HG03520 (cell line): ENCODE measurements around the gene MRGPRX3.
"Not testable (repeated sequence)": the region's sequence is repeated elsewhere in the genome, so short reads cannot be mapped to it uniquely, and the experiment has no call there.

ENCODE experiments used
- ATAC-seq: cut with Tn5 transposase; IDR thresholded peaks from one replicate; pipeline ENCODE4 v1.9.1; 2021; ENCODE audit warnings: mild to moderate bottlenecking, moderate library complexity; ENCODE audit not compliant: unreplicated experiment

MRGPRX3 gene

GRCh38 chr11:18132341-18132740 lies at the start of gene MRGPRX3:
MRGPRX3 (plus strand) TSS chr11:18132571; CDS start chr11:18137203, 4,632 bp downstream.
- ATAC-seq: no peak

DNA sequence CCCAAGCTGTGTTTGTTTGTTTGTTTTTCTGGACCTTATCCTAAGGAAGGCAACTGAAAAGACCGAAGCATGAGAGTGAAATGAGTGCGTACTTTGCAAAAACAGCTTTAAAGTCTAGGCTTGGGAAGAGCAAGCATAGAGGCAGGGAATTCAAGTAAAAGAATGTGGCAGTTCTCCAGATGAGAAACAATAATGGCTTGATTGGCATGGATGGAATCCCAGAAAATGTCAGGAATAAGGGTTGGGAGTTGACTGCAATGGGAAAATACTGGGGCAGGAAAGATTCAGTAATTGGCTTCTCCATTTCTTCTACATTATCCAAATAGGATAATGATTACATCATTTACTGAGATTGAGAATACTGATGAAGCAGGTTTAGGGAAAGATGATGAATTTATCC lies 44.0 kb upstream of the MRGPRX3 start:
- ATAC-seq: no peak

DNA sequence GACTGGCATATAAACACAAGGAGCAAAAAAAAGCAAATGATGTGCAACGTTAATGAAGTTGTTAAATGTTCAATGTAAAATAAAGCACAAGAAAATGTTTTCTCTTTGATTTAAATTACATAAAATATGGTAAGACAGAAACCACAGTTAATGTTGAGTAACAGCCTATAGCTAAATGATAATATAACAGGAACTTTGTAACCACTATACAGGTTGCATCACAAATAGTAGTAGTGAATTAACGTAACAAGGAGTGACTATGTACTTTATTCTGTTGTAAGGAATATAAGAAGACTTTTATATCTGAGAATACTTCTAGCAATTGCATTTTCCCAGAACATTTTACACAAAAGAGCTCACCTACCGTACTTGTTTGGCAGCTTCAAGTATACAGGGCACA lies 43.4 kb upstream of the MRGPRX3 start:
- no peak for ATAC-seq

DNA sequence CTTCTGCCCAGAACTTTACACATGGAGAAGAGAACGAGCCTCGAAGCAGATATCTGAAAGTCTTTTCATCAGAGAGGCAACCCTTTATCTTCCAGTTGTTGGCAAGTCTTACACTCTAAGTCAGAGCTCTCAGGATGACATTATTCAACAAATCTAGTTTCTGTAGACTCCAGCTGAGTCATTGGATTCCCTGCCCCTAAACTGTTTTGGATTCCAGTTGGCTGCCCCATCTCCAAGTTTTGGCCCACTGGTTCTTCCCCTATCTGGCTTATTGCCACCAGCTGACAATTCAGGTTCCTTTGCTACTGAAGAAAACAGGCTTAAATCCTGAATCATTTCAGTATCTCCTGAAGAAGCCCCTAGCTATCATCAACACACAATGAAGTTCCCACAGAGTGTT lies 40.6 kb upstream of the MRGPRX3 start:
- ATAC-seq: no peak

GRCh38 chr11:18093959-18094358 lies 38.4 kb upstream of the MRGPRX3 start:
- ATAC-seq: no peak

- ATAC-seq: no peak
These were observed 31.3 kb upstream of the MRGPRX3 start for GRCh38 chr11:18100926-18101656.

GRCh38 chr11:18105086-18105801 lies 27.1 kb upstream of the MRGPRX3 start:
- ATAC-seq: no peak

- peak; percentile 94 for ATAC-seq
These were observed 26.4 kb upstream of the MRGPRX3 start, which contains the start of gene SAAL1 for GRCh38 chr11:18105802-18106574. SAAL1 (minus strand) TSS chr11:18106082; CDS start chr11:18106041, 41 bp downstream.

GRCh38 chr11:18106688-18107087 lies 25.7 kb upstream of the MRGPRX3 start:
- no peak for ATAC-seq

DNA sequence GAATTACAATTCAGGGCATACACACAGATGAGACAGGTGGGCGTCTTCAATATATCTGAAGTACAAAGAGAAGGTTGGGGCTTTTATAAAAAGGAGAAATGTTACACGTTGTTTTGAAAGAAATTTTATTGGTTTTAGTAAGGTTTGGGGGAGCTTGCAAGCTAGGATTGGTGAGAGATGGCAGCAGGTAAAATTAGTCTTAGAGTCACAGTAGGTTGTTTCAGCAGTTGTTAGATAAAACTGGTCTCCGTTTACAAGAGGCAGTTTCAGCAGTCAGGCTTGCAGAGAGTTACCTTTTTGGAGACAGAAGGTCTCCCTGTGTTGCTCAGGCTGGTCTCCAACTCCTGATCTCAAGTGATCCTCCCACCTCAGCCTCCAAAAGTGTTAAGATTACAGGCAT lies 24.1 kb upstream of the MRGPRX3 start:
- no peak for ATAC-seq

DNA sequence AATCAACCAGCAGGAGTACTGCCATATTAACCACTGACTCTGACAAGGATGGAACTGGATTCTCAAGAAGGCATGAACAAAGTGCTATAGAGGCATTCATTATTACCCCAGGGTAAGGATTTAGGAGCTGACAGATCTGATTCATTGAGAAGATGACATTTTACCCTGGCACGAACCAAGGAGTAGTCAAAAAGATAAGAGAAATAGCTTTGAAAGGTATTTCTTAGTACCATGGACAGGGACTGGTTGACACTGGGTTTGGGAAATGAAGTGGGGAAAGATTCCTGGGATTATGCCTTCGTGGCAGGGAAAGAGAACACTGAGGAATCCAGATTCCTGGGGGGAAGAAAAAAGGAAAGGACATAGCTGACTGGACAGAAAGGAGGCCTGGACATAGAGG lies 21.4 kb upstream of the MRGPRX3 start:
- no peak for ATAC-seq

DNA sequence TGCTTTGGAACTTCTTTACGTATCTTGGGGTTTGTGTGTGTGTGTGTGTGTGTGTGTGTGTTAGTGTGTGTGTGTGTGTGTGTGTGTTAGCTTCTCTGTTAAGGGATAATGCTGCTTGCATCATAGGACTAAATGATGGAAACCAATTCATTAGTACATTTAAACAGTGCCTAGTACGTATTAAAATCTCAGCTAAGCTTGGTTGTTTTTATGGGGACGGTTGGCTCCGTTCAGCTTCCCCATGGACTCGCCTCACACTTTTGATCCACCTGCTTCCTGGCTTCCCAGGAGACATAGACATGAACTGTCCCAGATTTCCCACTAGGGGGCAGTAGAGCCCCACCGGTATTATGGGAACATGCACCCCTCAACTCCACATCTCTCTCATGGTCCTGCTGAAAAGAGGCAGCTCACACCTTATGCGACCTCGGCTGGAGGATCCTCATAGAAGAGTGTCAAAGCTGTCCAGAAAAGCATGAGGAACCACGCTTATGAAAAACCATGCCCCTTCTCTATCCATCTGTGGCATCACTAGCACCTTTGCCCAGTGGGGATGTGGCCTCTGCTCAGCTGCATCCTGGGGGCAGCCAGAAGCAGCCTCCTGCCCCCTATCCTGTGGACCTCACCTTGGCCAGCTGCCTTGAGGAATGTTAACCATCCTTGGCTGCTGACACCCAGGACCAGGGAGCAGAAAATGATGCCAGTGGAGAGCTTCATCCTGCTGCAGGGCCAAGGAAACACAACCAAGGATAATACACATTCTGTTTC lies 16.8 kb upstream of the MRGPRX3 start:
- peak; percentile 90 for ATAC-seq

DNA sequence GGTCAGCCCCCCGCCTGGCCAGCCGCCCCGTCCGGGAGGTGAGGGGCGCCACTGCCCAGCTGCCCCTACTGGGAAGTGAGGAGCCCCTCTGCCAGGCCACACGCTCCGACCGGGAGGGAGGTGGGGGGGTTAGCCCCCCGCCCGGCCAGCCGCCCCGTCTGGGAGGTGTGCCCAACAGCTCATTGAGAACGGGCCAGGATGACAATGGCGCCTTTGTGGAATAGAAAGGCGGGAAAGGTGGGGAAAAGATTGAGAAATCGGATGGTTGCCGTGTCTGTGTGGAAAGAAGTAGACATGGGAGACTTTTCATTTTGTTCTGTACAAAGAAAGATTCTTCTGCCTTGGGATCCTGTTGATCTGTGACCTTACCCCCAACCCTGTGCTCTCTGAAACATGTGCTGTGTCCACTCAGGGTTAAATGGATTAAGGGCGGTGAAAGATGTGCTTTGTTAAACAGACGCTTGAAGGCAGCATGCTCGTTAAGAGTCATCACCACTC lies 11.0 kb upstream of the MRGPRX3 start:
- not testable (repeated sequence) for ATAC-seq

DNA sequence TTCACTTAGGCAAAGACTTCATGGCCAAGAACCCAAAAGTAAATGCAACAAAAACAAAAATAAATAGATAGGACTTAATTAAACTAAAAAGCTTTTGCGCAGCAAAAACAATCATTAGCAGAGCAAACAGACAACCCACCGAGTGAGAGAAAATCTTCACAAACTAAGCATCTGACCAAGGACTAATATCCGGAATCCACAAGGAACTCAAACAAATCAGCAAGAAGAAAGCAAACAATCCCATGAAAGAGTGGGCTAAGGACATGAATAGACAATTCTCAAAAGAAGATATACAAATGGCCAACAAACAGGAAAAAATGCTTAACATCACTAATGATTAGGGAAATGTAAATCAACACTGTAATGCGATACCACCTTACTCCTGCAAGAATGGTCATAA lies 1.3 kb upstream of the MRGPRX3 start:
- not testable (repeated sequence) for ATAC-seq

- ATAC-seq: no peak
These were observed 2.9 kb downstream of the MRGPRX3 start for GRCh38 chr11:18135308-18135707.

DNA sequence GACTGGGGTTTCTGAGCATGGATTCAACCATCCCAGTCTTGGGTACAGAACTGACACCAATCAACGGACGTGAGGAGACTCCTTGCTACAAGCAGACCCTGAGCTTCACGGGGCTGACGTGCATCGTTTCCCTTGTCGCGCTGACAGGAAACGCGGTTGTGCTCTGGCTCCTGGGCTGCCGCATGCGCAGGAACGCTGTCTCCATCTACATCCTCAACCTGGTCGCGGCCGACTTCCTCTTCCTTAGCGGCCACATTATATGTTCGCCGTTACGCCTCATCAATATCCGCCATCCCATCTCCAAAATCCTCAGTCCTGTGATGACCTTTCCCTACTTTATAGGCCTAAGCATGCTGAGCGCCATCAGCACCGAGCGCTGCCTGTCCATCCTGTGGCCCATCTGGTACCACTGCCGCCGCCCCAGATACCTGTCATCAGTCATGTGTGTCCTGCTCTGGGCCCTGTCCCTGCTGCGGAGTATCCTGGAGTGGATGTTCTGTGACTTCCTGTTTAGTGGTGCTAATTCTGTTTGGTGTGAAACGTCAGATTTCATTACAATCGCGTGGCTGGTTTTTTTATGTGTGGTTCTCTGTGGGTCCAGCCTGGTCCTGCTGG lies 4.9 kb downstream of the MRGPRX3 start:
- ATAC-seq: no peak

DNA sequence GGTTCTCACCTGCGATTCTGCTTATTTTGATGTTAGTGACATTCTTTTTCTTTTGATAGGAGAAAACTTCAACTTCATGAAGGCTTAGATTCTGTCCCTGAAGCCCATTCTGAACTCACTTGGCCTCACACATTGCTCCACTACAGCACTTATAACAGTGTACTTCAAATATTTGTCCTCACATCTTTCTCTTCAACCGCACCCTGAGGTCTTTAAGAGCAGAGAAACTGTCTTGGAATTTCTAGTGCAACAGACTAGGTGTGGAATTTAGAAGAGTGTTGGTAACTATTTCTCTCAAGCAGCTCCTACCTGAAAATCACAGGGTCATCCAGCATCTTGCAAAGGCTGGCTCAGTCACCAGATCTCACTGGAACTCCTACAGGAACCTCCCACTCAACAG lies 7.8 kb downstream of the MRGPRX3 start:
- no peak for ATAC-seq

DNA sequence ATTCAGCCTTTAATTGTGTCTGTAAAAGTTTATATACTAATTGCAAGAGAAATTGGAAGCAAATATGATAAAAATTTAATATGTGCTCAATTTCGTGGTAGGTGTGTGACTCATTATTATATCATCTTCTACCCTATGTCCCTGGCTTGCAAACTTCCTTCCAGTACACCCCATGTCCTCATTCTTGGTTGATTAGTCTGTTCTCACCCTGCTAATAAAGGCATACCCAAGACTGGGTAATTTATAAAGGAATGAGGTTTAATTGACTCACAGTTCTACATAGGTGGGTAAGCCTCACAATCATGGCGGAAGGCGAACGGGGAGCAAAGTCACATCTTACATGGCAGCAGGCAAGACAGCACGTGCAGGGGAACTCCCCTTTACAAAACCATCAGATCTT lies 11.9 kb downstream of the MRGPRX3 start:
- ATAC-seq: no peak

GRCh38 chr11:18145025-18145424 lies 12.7 kb downstream of the MRGPRX3 start:
- no peak for ATAC-seq

DNA sequence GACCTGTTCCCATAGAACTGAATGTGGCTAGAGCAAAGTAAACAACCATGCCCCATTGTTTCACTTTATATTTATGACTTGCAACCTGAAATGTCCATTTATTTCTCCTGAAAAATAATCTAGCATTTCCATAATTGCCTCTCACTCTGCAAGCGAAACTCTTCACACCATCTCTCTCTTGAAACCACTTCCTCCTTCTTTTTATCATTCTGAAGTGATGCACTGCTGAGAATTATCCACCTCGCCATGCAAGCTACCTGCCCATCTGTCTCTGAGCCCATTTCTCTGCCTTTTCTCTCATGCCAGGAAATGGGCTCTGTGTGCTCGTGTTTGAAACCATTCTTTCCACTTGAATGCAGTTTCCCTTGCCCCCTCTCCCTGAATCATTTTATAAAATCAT lies 13.5 kb downstream of the MRGPRX3 start:
- ATAC-seq: no peak
